NCI-H82 (cell line): ENCODE data around the gene MTFP1.
"Not testable (repeated sequence)": the region's sequence is repeated elsewhere in the genome, so short reads cannot be mapped to it uniquely, and the experiment has no call there.

ENCODE experiments used
- DNase-seq: peaks from one replicate; lab custom pipeline; 2025; lab: John Stamatoyannopoulos, UW

MTFP1 gene

DNA sequence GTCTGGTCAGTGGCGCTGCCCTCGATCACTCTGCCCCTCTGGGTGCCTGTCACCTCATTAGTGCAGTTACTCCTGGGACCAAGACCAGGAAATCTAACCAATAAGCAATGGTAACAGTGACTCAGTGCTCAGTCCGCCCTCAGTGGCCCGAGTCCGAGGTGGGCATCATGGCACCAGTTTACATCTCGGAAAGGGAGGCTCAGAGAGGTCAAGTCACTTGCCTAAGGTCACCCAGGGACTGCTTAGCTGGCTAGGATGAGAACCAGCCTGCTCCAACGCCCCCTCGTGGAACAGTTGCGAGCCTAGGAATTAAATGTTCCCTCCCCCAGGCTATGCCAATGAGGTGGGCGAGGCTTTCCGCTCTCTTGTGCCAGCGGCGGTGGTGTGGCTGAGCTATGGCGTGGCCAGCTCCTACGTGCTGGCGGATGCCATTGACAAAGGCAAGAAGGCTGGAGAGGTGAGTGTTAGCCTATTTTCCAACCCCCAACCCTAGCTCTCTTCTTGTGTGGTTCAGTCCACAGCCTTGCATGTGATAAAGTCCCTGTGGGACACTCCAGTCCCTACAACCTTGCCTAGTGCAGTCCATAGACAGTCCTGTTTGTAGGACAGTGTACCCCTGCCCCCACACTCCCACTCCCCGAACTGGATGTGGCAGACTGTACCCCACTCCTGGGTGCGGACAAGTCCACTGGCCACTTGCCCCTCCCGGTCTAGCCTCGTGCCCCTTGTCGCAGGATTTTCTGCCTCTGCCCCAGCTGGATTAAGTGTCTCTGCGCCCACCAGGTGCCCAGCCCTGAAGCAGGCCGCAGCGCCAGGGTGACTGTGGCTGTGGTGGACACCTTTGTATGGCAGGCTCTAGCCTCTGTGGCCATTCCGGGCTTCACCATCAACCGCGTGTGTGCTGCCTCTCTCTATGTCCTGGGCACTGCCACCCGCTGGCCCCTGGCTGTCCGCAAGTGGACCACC is 1.1 kb downstream of the MTFP1 start:
- DNase-seq, result peak; percentile 85

GRCh38 chr22:30427871-30428270 is 2.3 kb downstream of the MTFP1 start:
- peak; percentile 7 for DNase-seq

- peak; percentile 15 for DNase-seq
Observed at GRCh38 chr22:30429887-30430286, 4.3 kb downstream of the MTFP1 start.

GRCh38 chr22:30430933-30431332 is 5.4 kb downstream of the MTFP1 start:
- DNase-seq, result peak; percentile 22

- DNase-seq, result no peak
Observed at GRCh38 chr22:30432096-30432495, 6.5 kb downstream of the MTFP1 start.

DNA sequence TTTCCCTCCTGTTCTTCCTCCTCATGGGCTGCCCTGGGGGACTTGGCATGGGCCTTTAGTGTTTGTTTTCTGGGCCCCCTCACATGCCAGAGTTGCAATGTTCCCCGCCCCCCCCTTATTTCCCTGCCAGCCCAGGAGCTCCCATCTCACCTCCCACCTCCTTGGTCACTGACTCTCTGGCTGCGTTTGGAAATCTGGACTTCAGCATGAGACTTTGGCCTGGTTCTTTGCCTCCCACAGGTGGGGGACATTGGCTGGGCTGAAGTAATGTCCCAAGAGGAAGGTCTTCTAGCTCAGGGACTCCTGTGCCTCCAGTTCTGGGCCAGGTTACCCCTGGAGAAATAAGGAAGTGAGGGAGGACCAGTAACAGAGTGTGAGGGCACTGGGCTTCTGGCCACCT is 7.0 kb downstream of the MTFP1 start:
- no peak for DNase-seq

DNA sequence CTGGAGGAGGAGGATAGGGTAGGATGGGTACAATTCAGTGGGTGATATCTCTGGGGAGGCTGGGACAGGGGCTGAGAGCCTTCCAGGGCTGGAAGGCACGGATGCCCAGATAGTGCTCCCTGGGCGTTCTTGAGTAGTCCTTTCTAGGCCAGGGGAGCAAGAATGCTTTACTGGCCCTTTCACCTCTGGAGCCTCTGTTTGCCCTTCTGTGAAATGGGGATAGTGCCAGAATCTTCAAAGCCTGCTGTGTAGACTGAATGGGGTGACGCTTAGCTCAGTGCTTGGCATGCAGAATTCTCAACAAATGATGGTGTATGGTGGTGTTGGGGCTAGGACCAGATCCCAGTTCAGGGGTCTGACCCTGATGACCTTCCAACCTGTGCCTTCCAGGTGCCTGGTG is 7.7 kb downstream of the MTFP1 start:
- DNase-seq, result no peak

DNA sequence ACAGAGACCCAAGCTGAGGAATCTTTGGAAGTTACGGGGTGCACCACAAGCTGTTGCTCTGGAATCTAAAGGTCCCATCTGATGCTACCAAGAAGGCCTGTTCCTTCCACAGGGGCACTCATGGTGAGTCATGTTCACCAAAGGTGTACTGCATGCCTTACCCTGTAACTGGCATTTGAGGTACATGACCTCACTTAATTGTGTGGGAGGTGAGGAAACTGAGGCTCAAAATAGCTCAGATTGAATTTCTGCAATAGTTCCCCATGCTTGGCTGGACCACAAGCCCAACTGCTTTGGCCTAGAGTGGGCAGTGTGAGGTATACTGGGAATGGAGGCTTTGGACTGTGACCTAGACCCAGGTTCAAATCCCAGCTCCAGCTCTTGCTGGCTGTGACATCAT is 8.2 kb downstream of the MTFP1 start:
- DNase-seq, result no peak

GRCh38 chr22:30434843-30435242 is 9.3 kb downstream of the MTFP1 start:
- DNase-seq, result no peak

- peak; percentile 26 for DNase-seq
Observed at GRCh38 chr22:30435674-30436126, 10.1 kb downstream of the MTFP1 start.

DNA sequence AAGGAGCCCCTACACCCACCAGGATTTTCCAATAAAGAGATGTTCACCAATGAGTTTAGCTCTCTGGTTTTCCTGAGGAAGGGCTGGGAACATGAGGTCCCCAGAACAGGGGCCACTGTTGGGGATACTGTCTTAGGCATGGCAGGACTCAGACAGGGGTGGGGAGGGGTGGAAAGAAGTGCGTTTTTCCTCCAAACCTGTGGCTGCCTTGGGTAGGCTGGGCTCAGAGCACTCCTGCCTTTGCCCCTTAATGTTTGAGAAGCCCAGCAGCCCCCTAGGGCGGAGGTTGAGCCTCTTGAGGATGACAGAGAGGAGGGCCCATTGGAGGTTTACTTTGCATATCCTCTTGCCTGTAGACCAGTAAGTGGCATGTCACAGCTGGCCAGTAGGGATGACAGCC is 10.6 kb downstream of the MTFP1 start:
- DNase-seq, result no peak

GRCh38 chr22:30438559-30438958 is 13.0 kb downstream of the MTFP1 start:
- no peak for DNase-seq

DNA sequence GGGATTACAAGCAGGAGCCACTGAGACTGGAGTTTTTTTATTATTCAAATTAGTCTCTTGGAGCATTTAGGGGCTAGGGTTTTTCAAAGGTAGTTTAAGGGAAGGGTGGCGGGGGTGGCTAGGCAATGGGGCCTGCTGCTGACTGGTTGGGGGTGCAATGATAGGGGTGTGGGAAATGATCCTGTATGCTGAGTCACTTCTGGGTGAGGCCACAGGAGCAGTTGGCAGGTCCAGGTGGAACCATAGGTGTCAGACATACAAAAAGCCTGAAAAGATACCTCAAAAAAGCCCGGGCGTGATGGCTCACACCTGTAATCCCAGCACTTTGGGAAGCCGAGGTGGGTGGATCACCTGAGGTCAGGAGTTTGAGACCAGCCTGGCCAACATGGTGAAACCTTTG is 13.7 kb downstream of the MTFP1 start:
- no peak for DNase-seq

DNA sequence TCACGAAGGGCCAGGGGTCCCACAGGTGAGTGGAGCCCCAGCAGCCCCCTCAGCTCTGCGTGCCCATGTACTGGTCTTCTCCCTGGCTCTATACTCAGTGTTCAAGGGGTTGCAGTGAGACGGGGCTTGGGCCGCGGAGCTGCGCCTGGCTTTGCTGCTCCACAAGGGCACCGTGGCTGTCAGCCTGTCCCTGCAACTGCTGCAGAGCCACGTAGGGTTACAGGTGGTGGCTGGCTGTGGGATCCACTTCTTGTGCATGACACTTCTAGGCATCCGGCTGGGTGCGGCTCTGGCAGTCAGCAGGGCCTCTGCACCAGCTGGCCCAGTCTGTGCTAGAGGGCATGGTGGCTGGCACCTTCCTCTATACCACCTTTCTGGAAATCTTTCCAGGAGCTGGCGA is 14.3 kb downstream of the MTFP1 start:
- no peak for DNase-seq

DNA sequence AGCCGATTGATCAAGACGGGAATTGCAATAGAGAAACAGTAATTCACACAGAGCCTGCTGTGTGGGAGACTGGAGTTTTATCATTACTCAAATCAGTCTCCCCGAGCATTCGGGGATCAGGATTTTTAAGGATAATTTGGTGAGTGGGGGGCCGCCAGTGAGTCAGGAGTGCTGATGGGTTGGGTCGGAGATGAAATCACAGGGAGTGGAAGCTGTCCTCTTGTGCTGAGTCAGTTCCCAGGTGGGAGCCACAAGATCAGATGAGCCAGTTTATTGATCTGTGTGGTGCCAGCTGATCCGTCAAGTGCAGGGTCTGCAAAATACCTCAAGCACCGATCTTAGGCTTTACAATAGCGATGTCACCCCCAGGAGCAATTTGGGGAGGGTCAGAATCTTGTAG is 15.5 kb downstream of the MTFP1 start:
- DNase-seq, result no peak

- DNase-seq, result peak; percentile 84
Observed at GRCh38 chr22:30444632-30445437, 19.3 kb downstream of the MTFP1 start.

DNA sequence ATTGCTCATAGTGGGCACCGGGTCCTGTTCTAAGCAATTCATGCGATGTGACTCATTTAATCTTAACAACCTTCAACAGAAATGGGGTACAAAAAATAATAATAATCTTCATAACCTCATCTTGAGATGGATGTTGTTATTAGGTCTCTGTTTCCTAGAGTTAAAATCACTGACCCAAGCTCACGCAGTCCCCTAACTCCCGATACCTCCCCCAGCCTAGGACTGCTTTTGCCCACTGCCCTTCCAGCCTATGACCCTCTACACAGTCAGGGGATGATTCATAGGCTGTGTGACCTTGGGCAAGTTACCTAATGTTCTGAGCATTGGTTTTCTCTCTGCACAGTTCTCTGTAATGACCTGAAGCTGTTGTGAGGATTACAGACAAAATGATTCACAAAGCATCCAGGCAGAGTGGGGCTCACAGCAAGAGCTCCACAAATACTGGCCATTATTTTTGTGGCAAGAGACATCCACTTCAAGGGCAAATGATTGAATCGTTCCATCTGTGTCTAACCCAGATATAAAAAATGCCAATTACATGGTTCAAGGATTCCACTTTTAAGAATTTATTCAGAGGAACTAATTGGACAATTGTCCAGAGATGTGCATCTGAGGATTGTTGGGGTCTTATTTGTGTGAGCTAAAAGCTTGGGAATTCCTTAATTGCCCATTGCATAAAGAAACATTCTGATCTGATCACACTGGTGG is 20.0 kb downstream of the MTFP1 start:
- DNase-seq, result no peak

- no peak for DNase-seq
Observed at GRCh38 chr22:30447656-30448055, 22.1 kb downstream of the MTFP1 start.

DNA sequence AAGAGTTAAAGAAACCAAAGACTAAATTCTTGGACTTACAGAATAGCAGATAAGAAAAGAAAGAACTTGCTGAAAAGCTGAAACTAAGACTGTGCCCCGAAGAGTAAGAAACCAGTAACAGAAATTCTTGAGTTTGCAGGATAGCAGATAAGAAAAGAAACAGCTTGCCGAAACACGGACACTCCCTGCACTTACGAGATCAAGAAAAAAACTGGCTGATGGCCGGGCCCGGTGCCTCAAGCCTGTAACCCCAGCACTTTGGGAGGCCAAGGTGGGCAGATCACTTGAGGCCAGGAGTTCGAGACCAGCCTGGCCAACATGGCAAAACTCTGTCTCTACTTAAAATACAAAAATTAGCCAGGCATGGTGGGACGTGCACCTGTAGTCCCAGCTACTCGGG is 25.9 kb downstream of the MTFP1 start:
- DNase-seq, result not testable (repeated sequence)

DNA sequence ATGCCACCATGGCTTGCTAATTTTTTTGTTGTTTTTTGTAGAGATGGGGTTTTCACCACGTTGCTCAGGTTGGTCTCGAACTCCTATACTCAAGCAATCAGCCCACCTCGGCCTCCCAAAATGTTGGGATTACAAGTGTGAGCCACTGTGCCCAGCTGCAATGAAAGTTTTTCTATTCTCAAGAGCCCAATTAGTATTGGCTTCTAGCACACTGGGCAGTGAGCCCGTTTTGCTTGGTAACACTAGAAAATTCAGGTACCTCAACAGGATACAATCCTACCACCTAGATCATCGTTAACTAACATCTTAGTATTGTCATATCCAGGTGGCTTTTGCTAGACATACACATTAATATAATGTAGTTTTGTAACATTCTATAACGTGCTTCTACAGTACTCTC is 27.3 kb downstream of the MTFP1 start:
- DNase-seq, result no peak

GRCh38 chr22:30453731-30454510 is 28.4 kb downstream of the MTFP1 start:
- DNase-seq, result peak; percentile 35
